Measurements from ENCODE around the gene RAD52. TPM values are rescaled to one million over a fixed set of nuclear protein-coding genes. Genes with fewer than 3 reads are reported as not detected.

RAD52 gene
- total and polyA plus RNA-seq, 2 donors (not counting 1 experiment from before 2014, with no cell fraction given): 22.9 to 27.6 TPM

GRCh38 chr12:865614-866013 is 83.9 kb downstream of the RAD52 start:
- H4K20me1 ChIP-seq (ENCODE audit: control insufficient read depth, insufficient read depth, low read length, poor library complexity, severe bottlenecking): no peaks in the 10 kb centered on the region
- no peak overlapping the region for H3K27ac ChIP-seq (ENCODE audit: low read length in 2 of 2)
- H3K9me3 ChIP-seq (ENCODE audit: control extremely low read depth in 1 of 3, control insufficient read depth in 2 of 3, insufficient read depth in 1 of 3, low read length in 2 of 3): no peaks in the 10 kb centered on the region
- H3K4me1 ChIP-seq (ENCODE audit: control insufficient read depth in 2 of 2, insufficient read depth in 2 of 2, low read length in 2 of 2): no peaks in the 10 kb centered on the region
- no peaks in the 10 kb centered on the region for H3K9me3 Mint-ChIP-seq (ENCODE audit: insufficient read depth)
- no peak overlapping the region for H2AFZ ChIP-seq (ENCODE audit: insufficient read depth, low read depth, low read length, poor library complexity, severe bottlenecking)
- H3K4me1 Mint-ChIP-seq: no peaks in the 10 kb centered on the region
- DNase-seq: no peak
- H3K27me3 ChIP-seq (replicated peaks in 1 of 4; ENCODE audit: control extremely low read depth in 1 of 4, control insufficient read depth in 3 of 4, insufficient read depth in 4 of 4, low read length in 3 of 4): no peaks in the 10 kb centered on the region
- TF ChIP-seq CTCF (IDR thresholded peaks at IDR 0.05): no peak
- TF ChIP-seq EZH2 (IDR thresholded peaks at IDR 0.05; ENCODE audit: borderline replicate concordance, insufficient read depth, low read depth, low read length, poor library complexity, severe bottlenecking): no peak
- no peaks in the 10 kb centered on the region for H3K27me3 Mint-ChIP-seq
- H3K4me2 ChIP-seq (replicated peaks; ENCODE audit: low read depth, low read length, poor library complexity, severe bottlenecking): no peak overlapping the region
- H3K27ac Mint-ChIP-seq: no peak overlapping the region
- CTCF ChIA-PET: interaction anchor here (1.0 to 1.1 kb wide), 2 partner anchors 49 to 84 kb away, joined by 3 read pairs; partner anchors contain the start of gene RAD52
- no peak overlapping the region for H3K4me3 Mint-ChIP-seq
- no CpG with 5 or more reads among the region's 1 CpG for WGBS (ENCODE audit: insufficient coverage)
- POLR2A ChIA-PET: no interaction called here
- no peak for ATAC-seq (ENCODE audit: low read depth)
- H3K9ac ChIP-seq (ENCODE audit: low read length): no peak overlapping the region
- H3K79me2 ChIP-seq (ENCODE audit: control insufficient read depth, insufficient read depth, low read length): no peaks in the 10 kb centered on the region
- peaks cover 2 to 61% of the 10 kb centered on the region in 2 experiments for H3K36me3 ChIP-seq (replicated peaks in 1 of 2; ENCODE audit: control extremely low read depth in 1 of 2, control insufficient read depth in 1 of 2, extremely low read depth in 1 of 2, insufficient read depth in 2 of 2, low read length in 1 of 2)
- intact Hi-C loops (cut with micrococcal nuclease): loop anchor here (5.0 to 10.0 kb wide), 2 partner anchors 33 to 51 kb away; no protein-coding TSS in a partner anchor
- no peak overlapping the region for H3K4me3 ChIP-seq (ENCODE audit: control extremely low read depth in 1 of 5, extremely low read depth in 1 of 5, insufficient read depth in 1 of 5, low read depth in 2 of 5, low read length in 4 of 5)

GRCh38 chr12:863285-863684 is 86.2 kb downstream of the RAD52 start:
- Histone ChIP-seq H3K4me3 (ENCODE audit: control extremely low read depth in 1 of 5, extremely low read depth in 1 of 5, insufficient read depth in 1 of 5, low read depth in 2 of 5, low read length in 4 of 5) (no peak overlapping the region), H3K79me2 (ENCODE audit: control insufficient read depth, insufficient read depth, low read length) (no peaks in the 10 kb centered on the region), H2AFZ (ENCODE audit: insufficient read depth, low read depth, low read length, poor library complexity, severe bottlenecking) (no peak overlapping the region), H3K27me3 (replicated peaks in 1 of 4; ENCODE audit: control extremely low read depth in 1 of 4, control insufficient read depth in 3 of 4, insufficient read depth in 4 of 4, low read length in 3 of 4) (no peaks in the 10 kb centered on the region), H3K9ac (ENCODE audit: low read length) (no peak overlapping the region), H3K36me3 (replicated peaks in 1 of 2; ENCODE audit: control extremely low read depth in 1 of 2, control insufficient read depth in 1 of 2, extremely low read depth in 1 of 2, insufficient read depth in 2 of 2, low read length in 1 of 2) (peaks cover 12 to 60% of the 10 kb centered on the region in 2 experiments), H4K20me1 (ENCODE audit: control insufficient read depth, insufficient read depth, low read length, poor library complexity, severe bottlenecking) (no peaks in the 10 kb centered on the region), H3K9me3 (ENCODE audit: control extremely low read depth in 1 of 3, control insufficient read depth in 2 of 3, insufficient read depth in 1 of 3, low read length in 2 of 3) (no peaks in the 10 kb centered on the region), H3K4me1 (ENCODE audit: control insufficient read depth in 2 of 2, insufficient read depth in 2 of 2, low read length in 2 of 2) (no peaks in the 10 kb centered on the region), H3K27ac (ENCODE audit: low read length in 2 of 2) (no peak overlapping the region), H3K4me2 (replicated peaks; ENCODE audit: low read depth, low read length, poor library complexity, severe bottlenecking) (no peak overlapping the region)
- ChIA-PET CTCF (no interaction called here), POLR2A (no interaction called here)
- no peak for ATAC-seq (ENCODE audit: low read depth)
- no peaks in the 10 kb centered on the region for H3K9me3 Mint-ChIP-seq (ENCODE audit: insufficient read depth)
- no peak overlapping the region for H3K27ac Mint-ChIP-seq
- H3K4me3 Mint-ChIP-seq: no peak overlapping the region
- H3K4me1 Mint-ChIP-seq: no peaks in the 10 kb centered on the region
- TF ChIP-seq EZH2 (IDR thresholded peaks at IDR 0.05; ENCODE audit: borderline replicate concordance, insufficient read depth, low read depth, low read length, poor library complexity, severe bottlenecking) (no peak), CTCF (IDR thresholded peaks at IDR 0.05) (no peak)
- no CpG with 5 or more reads among the region's 1 CpG for WGBS (ENCODE audit: insufficient coverage)
- no peaks in the 10 kb centered on the region for H3K27me3 Mint-ChIP-seq
- intact Hi-C loops (cut with micrococcal nuclease): loop anchor here (10.0 kb wide), 1 partner anchor 48 kb away; no protein-coding TSS in a partner anchor
- DNase-seq: no peak
